Epithelial cell of esophagus (primary cell): Measurements from ENCODE around the gene SET.

Source experiments
- DNase-seq: peaks from one replicate; pipeline ENCODE4 v3.0.0; 2010; ENCODE audit warnings: low read depth
- H3K4me3 ChIP-seq: 2 replicates; pipeline ENCODE4 v1.5.1; 2011; ENCODE audit warnings: mild to moderate bottlenecking, low read length, control low read depth
- TF ChIP-seq, protein P1 (sequence below): IDR thresholded peaks from 2 replicates; pipeline ENCODE4 v1.5.1; 2011; ENCODE audit warnings: low read depth, mild to moderate bottlenecking, low read length, control low read depth, inconsistent platforms; ENCODE audit not compliant: insufficient read depth; ENCODE audit errors: missing control alignments

The SET gene

DNA sequence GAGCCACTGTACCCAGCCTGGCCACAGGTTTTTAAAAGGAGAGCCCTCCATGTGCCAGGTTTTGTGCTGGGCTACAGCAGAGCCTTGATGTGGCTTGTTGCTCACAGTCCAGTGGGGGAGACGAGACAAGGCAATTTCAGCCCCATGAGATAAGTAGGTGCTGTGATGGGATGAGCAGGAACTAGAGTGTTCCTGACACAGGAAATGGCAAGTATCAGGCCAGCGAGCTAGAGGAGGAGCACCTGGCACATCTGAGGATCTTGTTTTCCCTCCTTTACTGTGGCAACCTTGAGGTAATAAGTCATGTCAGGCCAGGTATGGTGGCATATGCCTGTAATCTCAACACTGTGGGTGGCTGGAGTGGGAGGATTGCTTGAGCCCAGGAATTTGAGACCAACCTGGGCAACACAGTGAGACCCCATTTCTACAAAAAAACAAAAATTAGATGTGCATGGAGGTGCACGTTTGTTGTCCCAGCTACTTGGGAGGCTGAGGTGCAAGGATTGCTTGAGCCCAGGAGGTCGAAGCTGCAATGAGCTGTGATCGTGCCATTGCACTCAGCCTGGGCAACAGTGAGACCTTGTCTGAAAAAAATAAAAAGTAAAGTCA, 38.7 kb downstream of the SET start:
- TF ChIP-seq, protein P1, sequence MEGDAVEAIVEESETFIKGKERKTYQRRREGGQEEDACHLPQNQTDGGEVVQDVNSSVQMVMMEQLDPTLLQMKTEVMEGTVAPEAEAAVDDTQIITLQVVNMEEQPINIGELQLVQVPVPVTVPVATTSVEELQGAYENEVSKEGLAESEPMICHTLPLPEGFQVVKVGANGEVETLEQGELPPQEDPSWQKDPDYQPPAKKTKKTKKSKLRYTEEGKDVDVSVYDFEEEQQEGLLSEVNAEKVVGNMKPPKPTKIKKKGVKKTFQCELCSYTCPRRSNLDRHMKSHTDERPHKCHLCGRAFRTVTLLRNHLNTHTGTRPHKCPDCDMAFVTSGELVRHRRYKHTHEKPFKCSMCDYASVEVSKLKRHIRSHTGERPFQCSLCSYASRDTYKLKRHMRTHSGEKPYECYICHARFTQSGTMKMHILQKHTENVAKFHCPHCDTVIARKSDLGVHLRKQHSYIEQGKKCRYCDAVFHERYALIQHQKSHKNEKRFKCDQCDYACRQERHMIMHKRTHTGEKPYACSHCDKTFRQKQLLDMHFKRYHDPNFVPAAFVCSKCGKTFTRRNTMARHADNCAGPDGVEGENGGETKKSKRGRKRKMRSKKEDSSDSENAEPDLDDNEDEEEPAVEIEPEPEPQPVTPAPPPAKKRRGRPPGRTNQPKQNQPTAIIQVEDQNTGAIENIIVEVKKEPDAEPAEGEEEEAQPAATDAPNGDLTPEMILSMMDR = no peak
- H3K4me3 ChIP-seq = no peak overlapping the region
- no peak for DNase-seq

- no peak for DNase-seq
- TF ChIP-seq, protein P1 = no peak
- H3K4me3 ChIP-seq = no peak overlapping the region
Measured at GRCh38 chr9:128728298-128728697, 39.3 kb downstream of the SET start.

GRCh38 chr9:128729302-128729701, 40.3 kb downstream of the SET start:
- DNase-seq = no peak
- TF ChIP-seq, protein P1 = no peak

DNA sequence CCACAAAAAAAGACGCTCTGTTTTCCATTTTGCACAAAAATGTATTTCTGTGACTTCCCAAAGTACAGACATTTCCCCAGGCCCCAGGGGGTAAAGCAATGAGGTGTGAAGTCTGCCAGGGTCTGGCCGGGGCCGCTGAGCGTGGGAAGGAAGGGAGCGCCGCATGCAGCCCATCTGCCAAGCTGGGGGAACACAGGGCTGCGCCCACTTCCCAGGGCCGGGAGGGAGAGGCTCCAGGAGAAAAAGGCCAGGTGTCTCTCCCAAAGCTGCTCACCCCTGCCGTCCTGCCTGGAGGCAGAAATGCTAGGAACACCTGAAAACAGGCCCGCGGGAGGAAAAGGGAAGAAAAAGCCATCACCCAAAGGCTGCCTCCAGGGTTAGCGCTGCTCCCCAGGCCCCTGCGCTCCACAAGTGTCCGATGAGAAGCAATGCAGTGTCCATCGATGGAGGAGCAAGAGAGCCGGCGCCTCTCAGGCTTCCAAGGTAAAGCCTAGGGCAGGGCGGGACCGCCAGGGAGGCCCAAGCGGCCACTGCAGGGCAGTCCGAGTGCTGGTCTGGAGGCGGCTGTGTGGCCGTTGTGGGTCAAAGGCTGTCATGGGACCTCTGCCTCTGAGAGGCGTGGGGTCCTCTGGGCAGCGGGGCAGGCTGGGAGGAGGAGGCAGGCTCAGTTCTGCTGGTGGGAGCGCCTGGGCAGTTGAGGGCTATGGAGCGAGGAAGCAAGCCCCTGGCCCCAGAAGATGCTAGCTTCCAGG, 40.9 kb downstream of the SET start:
- DNase-seq = no peak
- TF ChIP-seq, protein P1 = no peak
- no peak overlapping the region for H3K4me3 ChIP-seq

More at GRCh38 chr9:128729302-128729701, 40.3 kb downstream of the SET start:
- H3K4me3 ChIP-seq = no peak overlapping the region

DNA sequence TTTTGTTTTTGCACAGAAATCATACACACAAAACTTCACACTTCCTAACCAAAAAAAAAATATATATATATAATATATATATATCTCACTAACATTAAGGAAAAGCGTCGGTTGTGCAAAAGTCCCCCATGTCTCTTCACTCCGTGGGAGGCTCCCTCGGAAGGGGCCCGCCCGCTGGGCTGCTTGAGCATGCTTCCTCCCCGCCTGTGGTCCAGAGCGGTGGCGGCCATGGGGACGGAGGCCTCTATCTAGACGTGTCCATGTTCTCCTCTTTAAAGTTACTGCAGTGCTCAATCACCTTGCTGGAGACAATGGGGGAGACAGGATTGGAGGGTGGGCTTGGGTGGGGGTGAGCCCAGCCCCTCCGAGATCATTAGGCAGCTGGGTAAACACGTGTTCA, 42.1 kb downstream of the SET start:
- TF ChIP-seq, protein P1 = no peak
- H3K4me3 ChIP-seq = no peak overlapping the region
- DNase-seq = no peak

GRCh38 chr9:128731691-128732090, 42.7 kb downstream of the SET start:
- TF ChIP-seq, protein P1 = no peak
- no peak overlapping the region for H3K4me3 ChIP-seq

More at GRCh38 chr9:128731691-128732090, 42.7 kb downstream of the SET start:
- DNase-seq = no peak
